Loucy (cell line): ENCODE data around the gene MAP7.

Experiments
- CTCF ChIP-seq: fragments of 200-600 bp; sonication (generic); conservative IDR thresholded peaks from 2 replicates; pipeline ENCODE4 v1.5.1; 2014; ENCODE audit warnings: mild to moderate bottlenecking, antibody characterized with exemption, low read length
- EZH2phosphoT487 ChIP-seq: fragments of 200-600 bp; IDR thresholded peaks from 2 replicates; pipeline ENCODE4 v1.6.1; 2018; ENCODE audit warnings: antibody characterized with exemption, mild to moderate bottlenecking, moderate library complexity, borderline replicate concordance

GRCh38 chr6:136576821-136577220 is 26.6 kb upstream of the MAP7 start:
- TF ChIP-seq CTCF = no peak
- no peak for TF ChIP-seq EZH2phosphoT487
